ENCODE data around the gene OSBPL3.

The OSBPL3 gene

DNA sequence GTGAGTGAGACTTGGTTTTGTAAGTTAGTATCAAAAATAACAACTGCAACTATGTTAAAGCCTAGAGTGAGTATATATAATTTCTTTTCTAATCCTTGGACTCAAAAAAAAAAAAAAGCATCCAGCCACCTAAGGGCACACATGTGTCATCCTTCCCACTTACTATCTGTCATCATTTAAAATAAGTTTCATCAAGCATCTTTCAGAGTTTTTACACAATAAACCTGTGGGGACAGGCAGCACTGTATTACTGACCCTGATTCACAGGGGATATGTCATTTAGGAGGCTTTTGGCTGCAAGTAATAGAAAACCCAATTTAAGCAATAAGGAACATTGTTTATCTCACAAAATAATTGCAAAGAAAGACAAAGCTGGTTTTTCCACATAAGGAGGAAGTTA is 32.3 kb upstream of the OSBPL3 start:
- TF ChIP-seq FOXP2 (optimal IDR thresholded peaks at IDR 0.05; ENCODE audit: control extremely low read depth, extremely low read length, insufficient read depth) (no peak), POLR2AphosphoS5 (IDR thresholded peaks at IDR 0.05; ENCODE audit: borderline replicate concordance, low read depth, low read length) (no peak), EZH2 (IDR thresholded peaks at IDR 0.05) (no peak)
- no peaks in the 10 kb centered on the region for H3K9me3 ChIP-seq (ENCODE audit: low read depth, low read length)
- H3K36me3 ChIP-seq (ENCODE audit: insufficient read depth, low read length): no peaks in the 10 kb centered on the region
- no peak overlapping the region for H3K27ac ChIP-seq
- no peak overlapping the region for H3K9ac ChIP-seq (ENCODE audit: insufficient read length)
- DNase-seq (ENCODE audit: low read depth, low spot score): no peak
- H3K4me3 ChIP-seq: no peak overlapping the region

GRCh38 chr7:25009257-25009656 is 29.3 kb upstream of the OSBPL3 start:
- H3K4me3 ChIP-seq: no peak overlapping the region
- TF ChIP-seq FOXP2 (optimal IDR thresholded peaks at IDR 0.05; ENCODE audit: control extremely low read depth, extremely low read length, insufficient read depth): no peak
- TF ChIP-seq POLR2AphosphoS5 (IDR thresholded peaks at IDR 0.05; ENCODE audit: borderline replicate concordance, low read depth, low read length): no peak
- H3K27ac ChIP-seq: no peak overlapping the region
- no peaks in the 10 kb centered on the region for H3K36me3 ChIP-seq (ENCODE audit: insufficient read depth, low read length)
- no peak for DNase-seq (ENCODE audit: low read depth, low spot score)
- no peaks in the 10 kb centered on the region for H3K9me3 ChIP-seq (ENCODE audit: low read depth, low read length)
- H3K9ac ChIP-seq (ENCODE audit: insufficient read length): no peak overlapping the region

DNA sequence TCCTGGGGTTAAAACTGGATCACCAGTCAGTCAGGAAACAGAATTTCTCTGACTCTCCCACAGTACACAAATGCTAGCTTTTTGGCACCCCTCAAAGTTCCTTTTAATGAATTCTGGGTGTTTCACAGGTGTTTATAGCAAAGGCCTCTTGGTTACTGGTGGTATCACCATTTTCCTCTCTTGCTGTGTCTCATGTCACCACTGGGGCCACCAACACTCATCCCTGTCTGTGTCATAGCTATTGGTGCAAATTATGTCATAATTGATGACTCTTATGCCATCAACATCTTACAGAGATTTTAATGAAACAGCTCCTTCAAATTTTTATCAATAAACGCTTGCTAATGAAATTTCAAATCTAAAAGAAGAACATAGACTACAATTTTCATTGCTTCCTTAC is 27.7 kb upstream of the OSBPL3 start:
- DNase-seq (ENCODE audit: low read depth, low spot score): no peak
- no peaks in the 10 kb centered on the region for H3K9me3 ChIP-seq (ENCODE audit: low read depth, low read length)
- H3K36me3 ChIP-seq (ENCODE audit: insufficient read depth, low read length): no peaks in the 10 kb centered on the region
- H3K9ac ChIP-seq (ENCODE audit: insufficient read length): no peak overlapping the region
- no peak overlapping the region for H3K27ac ChIP-seq
- TF ChIP-seq FOXP2 (optimal IDR thresholded peaks at IDR 0.05; ENCODE audit: control extremely low read depth, extremely low read length, insufficient read depth) (no peak), POLR2AphosphoS5 (IDR thresholded peaks at IDR 0.05; ENCODE audit: borderline replicate concordance, low read depth, low read length) (no peak), EZH2 (IDR thresholded peaks at IDR 0.05) (no peak)
- H3K4me3 ChIP-seq: no peak overlapping the region

GRCh38 chr7:25006276-25006675 is 26.3 kb upstream of the OSBPL3 start:
- TF ChIP-seq FOXP2 (optimal IDR thresholded peaks at IDR 0.05; ENCODE audit: control extremely low read depth, extremely low read length, insufficient read depth): no peak
- TF ChIP-seq EZH2 (IDR thresholded peaks at IDR 0.05): no peak
- TF ChIP-seq POLR2AphosphoS5 (IDR thresholded peaks at IDR 0.05; ENCODE audit: borderline replicate concordance, low read depth, low read length): no peak
- H3K9me3 ChIP-seq (ENCODE audit: low read depth, low read length): no peaks in the 10 kb centered on the region
- H3K9ac ChIP-seq (ENCODE audit: insufficient read length): no peak overlapping the region
- DNase-seq (ENCODE audit: low read depth, low spot score): no peak
- no peak overlapping the region for H3K4me3 ChIP-seq
- no peak overlapping the region for H3K27ac ChIP-seq
- H3K36me3 ChIP-seq (ENCODE audit: insufficient read depth, low read length): no peaks in the 10 kb centered on the region

- no peak for DNase-seq (ENCODE audit: low read depth, low spot score)
- Histone ChIP-seq H3K27ac (no peak overlapping the region), H3K4me3 (no peak overlapping the region), H3K9ac (ENCODE audit: insufficient read length) (no peak overlapping the region), H3K36me3 (ENCODE audit: insufficient read depth, low read length) (no peaks in the 10 kb centered on the region), H3K9me3 (ENCODE audit: low read depth, low read length) (no peaks in the 10 kb centered on the region)
- TF ChIP-seq FOXP2 (optimal IDR thresholded peaks at IDR 0.05; ENCODE audit: control extremely low read depth, extremely low read length, insufficient read depth) (no peak), POLR2AphosphoS5 (IDR thresholded peaks at IDR 0.05; ENCODE audit: borderline replicate concordance, low read depth, low read length) (no peak), EZH2 (IDR thresholded peaks at IDR 0.05) (no peak)
Measured at GRCh38 chr7:25005658-25006057, 25.7 kb upstream of the OSBPL3 start.

- H3K36me3 ChIP-seq (ENCODE audit: insufficient read depth, low read length): no peaks in the 10 kb centered on the region
- no peak overlapping the region for H3K9ac ChIP-seq (ENCODE audit: insufficient read length)
- H3K27ac ChIP-seq: no peak overlapping the region
- DNase-seq (ENCODE audit: low read depth, low spot score): no peak
- TF ChIP-seq POLR2AphosphoS5 (IDR thresholded peaks at IDR 0.05; ENCODE audit: borderline replicate concordance, low read depth, low read length) (no peak), EZH2 (IDR thresholded peaks at IDR 0.05) (no peak), FOXP2 (optimal IDR thresholded peaks at IDR 0.05; ENCODE audit: control extremely low read depth, extremely low read length, insufficient read depth) (no peak)
- H3K4me3 ChIP-seq: no peak overlapping the region
- no peaks in the 10 kb centered on the region for H3K9me3 ChIP-seq (ENCODE audit: low read depth, low read length)
Measured at GRCh38 chr7:25002786-25003185, 22.8 kb upstream of the OSBPL3 start.

DNA sequence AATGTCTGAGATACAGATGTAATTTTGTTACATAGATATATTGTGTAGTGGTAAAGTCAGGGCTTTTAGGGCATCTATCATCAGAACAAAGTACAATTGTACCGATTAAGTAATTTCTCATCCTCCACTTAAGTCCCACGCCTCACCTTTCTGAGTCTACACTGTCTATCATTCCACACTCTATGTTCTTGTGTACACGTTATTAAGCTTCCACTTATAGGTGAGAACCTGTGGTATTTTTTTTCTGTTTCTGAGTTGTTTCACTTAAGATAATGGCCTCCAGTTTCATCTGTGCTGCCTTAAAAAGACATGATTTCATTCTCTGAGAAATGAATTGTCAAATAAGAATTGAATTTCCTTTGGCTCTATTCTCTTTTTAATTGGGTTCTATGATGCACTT is 15.5 kb upstream of the OSBPL3 start:
- no peak overlapping the region for H3K27ac ChIP-seq
- H3K36me3 ChIP-seq (ENCODE audit: insufficient read depth, low read length): no peaks in the 10 kb centered on the region
- TF ChIP-seq POLR2AphosphoS5 (IDR thresholded peaks at IDR 0.05; ENCODE audit: borderline replicate concordance, low read depth, low read length) (no peak), FOXP2 (optimal IDR thresholded peaks at IDR 0.05; ENCODE audit: control extremely low read depth, extremely low read length, insufficient read depth) (no peak), EZH2 (IDR thresholded peaks at IDR 0.05) (no peak)
- no peak for DNase-seq (ENCODE audit: low read depth, low spot score)
- H3K9ac ChIP-seq (ENCODE audit: insufficient read length): no peak overlapping the region
- H3K4me3 ChIP-seq: no peak overlapping the region
- H3K9me3 ChIP-seq (ENCODE audit: low read depth, low read length): no peaks in the 10 kb centered on the region

- H3K27ac ChIP-seq: no peak overlapping the region
- no peak overlapping the region for H3K9ac ChIP-seq (ENCODE audit: insufficient read length)
- no peak for TF ChIP-seq FOXP2 (optimal IDR thresholded peaks at IDR 0.05; ENCODE audit: control extremely low read depth, extremely low read length, insufficient read depth)
- TF ChIP-seq POLR2AphosphoS5 (IDR thresholded peaks at IDR 0.05; ENCODE audit: borderline replicate concordance, low read depth, low read length): no peak
- TF ChIP-seq EZH2 (IDR thresholded peaks at IDR 0.05): no peak
- no peak for DNase-seq (ENCODE audit: low read depth, low spot score)
- H3K9me3 ChIP-seq (ENCODE audit: low read depth, low read length): no peaks in the 10 kb centered on the region
- H3K36me3 ChIP-seq (ENCODE audit: insufficient read depth, low read length): no peaks in the 10 kb centered on the region
- no peak overlapping the region for H3K4me3 ChIP-seq
Measured at GRCh38 chr7:24992314-24992713, 12.3 kb upstream of the OSBPL3 start.

DNA sequence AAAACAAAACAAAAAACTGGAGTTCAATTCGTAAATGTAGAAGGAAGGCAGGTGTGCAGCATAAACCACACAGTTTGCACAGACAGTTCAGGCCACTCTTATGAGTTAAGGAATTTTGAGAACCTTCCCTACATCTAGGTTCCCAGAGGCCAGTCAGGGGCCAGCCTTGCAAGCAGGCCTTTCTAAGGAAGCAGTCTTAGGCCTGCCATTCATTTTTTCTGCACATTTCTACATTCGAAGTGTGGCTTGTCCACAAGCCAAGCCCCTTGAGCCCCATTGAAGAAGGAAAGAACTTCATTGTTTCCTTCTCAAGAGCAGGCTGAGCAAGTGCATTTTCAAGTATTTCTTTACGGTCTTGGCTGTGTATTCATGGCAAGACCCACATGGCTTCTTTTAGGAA is 11.4 kb upstream of the OSBPL3 start:
- no peak for DNase-seq (ENCODE audit: low read depth, low spot score)
- no peaks in the 10 kb centered on the region for H3K36me3 ChIP-seq (ENCODE audit: insufficient read depth, low read length)
- H3K9ac ChIP-seq (ENCODE audit: insufficient read length): no peak overlapping the region
- no peaks in the 10 kb centered on the region for H3K9me3 ChIP-seq (ENCODE audit: low read depth, low read length)
- TF ChIP-seq POLR2AphosphoS5 (IDR thresholded peaks at IDR 0.05; ENCODE audit: borderline replicate concordance, low read depth, low read length): no peak
- TF ChIP-seq FOXP2 (optimal IDR thresholded peaks at IDR 0.05; ENCODE audit: control extremely low read depth, extremely low read length, insufficient read depth): no peak
- no peak for TF ChIP-seq EZH2 (IDR thresholded peaks at IDR 0.05)
- no peak overlapping the region for H3K4me3 ChIP-seq
- no peak overlapping the region for H3K27ac ChIP-seq
